ENCODE measurements around the gene GPR162. TPM values are rescaled to one million over a fixed set of nuclear protein-coding genes. Genes with fewer than 3 reads are reported as not detected.

The GPR162 gene
- total RNA-seq, 2 experiments from 2014 or later = not detected

GRCh38 chr12:6855322-6855721, 33.7 kb downstream of the GPR162 start:
- no peak overlapping the region for H3K4me3 ChIP-seq (ENCODE audit: low read depth, low read length, poor library complexity, severe bottlenecking)
- TF ChIP-seq EZH2phosphoT487 (IDR thresholded peaks at IDR 0.05; ENCODE audit: borderline replicate concordance, low read depth, low read length) (no peak), CTCF (conservative IDR thresholded peaks at IDR 0.05; ENCODE audit: low read length) (no peak)
- no peak overlapping the region for H2AFZ ChIP-seq (ENCODE audit: low read length)
- ChIA-PET CTCF (ENCODE audit: unreplicated experiment) (no interaction called here), POLR2A (interaction anchor here (0.6 to 6.0 kb wide), 3 partner anchors 12 to 67 kb away, joined by 4 to 101 read pairs (median 60); partner anchors contain the start of genes GNB3 and TPI1)
- no TSS peak for BruUV-seq (replicated peaks)
- H3K27ac ChIP-seq (ENCODE audit: low read depth, low read length, poor library complexity, severe bottlenecking) = no peak overlapping the region
- H3K4me1 ChIP-seq (ENCODE audit: insufficient read depth, low read length, poor library complexity, severe bottlenecking) = peaks cover 14% of the 10 kb centered on the region
- peaks cover 32% of the 10 kb centered on the region for H3K79me2 ChIP-seq (ENCODE audit: insufficient read depth, low read depth, low read length)
- intact Hi-C loops (cut with micrococcal nuclease; ENCODE audit: unreplicated experiment) = no loop called here
- no peak for DNase-seq (ENCODE audit: low spot score)
- H3K4me2 ChIP-seq (ENCODE audit: low read length) = no peak overlapping the region
- H3K36me3 ChIP-seq (ENCODE audit: insufficient read depth, low read length) = peaks cover 64% of the 10 kb centered on the region
- no peaks in the 10 kb centered on the region for H3K9me3 ChIP-seq (ENCODE audit: low read length)
- H4K20me1 ChIP-seq (ENCODE audit: insufficient read depth, low read length) = peaks cover 6% of the 10 kb centered on the region
- no peaks in the 10 kb centered on the region for H3K9me2 ChIP-seq (ENCODE audit: insufficient read depth, low read length)

GRCh38 chr12:6858799-6859198, 37.2 kb downstream of the GPR162 start:
- Histone ChIP-seq H3K4me3 (ENCODE audit: low read depth, low read length, poor library complexity, severe bottlenecking) (no peak overlapping the region), H4K20me1 (ENCODE audit: insufficient read depth, low read length) (no peaks in the 10 kb centered on the region), H3K36me3 (ENCODE audit: insufficient read depth, low read length) (peaks cover 91% of the 10 kb centered on the region), H3K79me2 (ENCODE audit: insufficient read depth, low read depth, low read length) (peaks cover 14% of the 10 kb centered on the region), H3K4me2 (ENCODE audit: low read length) (no peak overlapping the region), H2AFZ (ENCODE audit: low read length) (no peak overlapping the region), H3K9me3 (ENCODE audit: low read length) (no peaks in the 10 kb centered on the region), H3K4me1 (ENCODE audit: insufficient read depth, low read length, poor library complexity, severe bottlenecking) (peaks cover 4% of the 10 kb centered on the region), H3K27ac (ENCODE audit: low read depth, low read length, poor library complexity, severe bottlenecking) (no peak overlapping the region), H3K9me2 (ENCODE audit: insufficient read depth, low read length) (no peaks in the 10 kb centered on the region)
- TF ChIP-seq EZH2phosphoT487 (IDR thresholded peaks at IDR 0.05; ENCODE audit: borderline replicate concordance, low read depth, low read length) = no peak
- TF ChIP-seq CTCF (conservative IDR thresholded peaks at IDR 0.05; ENCODE audit: low read length) = no peak
- intact Hi-C loops (cut with micrococcal nuclease; ENCODE audit: unreplicated experiment) = no loop called here
- BruUV-seq (replicated peaks) = no TSS peak
- CTCF ChIA-PET (ENCODE audit: unreplicated experiment) = no interaction called here
- POLR2A ChIA-PET = no interaction called here
- no peak for DNase-seq (ENCODE audit: low spot score)

- no peaks in the 10 kb centered on the region for H3K4me1 ChIP-seq (ENCODE audit: insufficient read depth, low read length, poor library complexity, severe bottlenecking)
- no peak overlapping the region for H3K27ac ChIP-seq (ENCODE audit: low read depth, low read length, poor library complexity, severe bottlenecking)
- H4K20me1 ChIP-seq (ENCODE audit: insufficient read depth, low read length) = no peaks in the 10 kb centered on the region
- intact Hi-C loops (cut with micrococcal nuclease; ENCODE audit: unreplicated experiment) = no loop called here
- no peaks in the 10 kb centered on the region for H3K9me2 ChIP-seq (ENCODE audit: insufficient read depth, low read length)
- no peak for DNase-seq (ENCODE audit: low spot score)
- TF ChIP-seq CTCF (conservative IDR thresholded peaks at IDR 0.05; ENCODE audit: low read length) = no peak
- no peak for TF ChIP-seq EZH2phosphoT487 (IDR thresholded peaks at IDR 0.05; ENCODE audit: borderline replicate concordance, low read depth, low read length)
- CTCF ChIA-PET (ENCODE audit: unreplicated experiment) = interaction anchor here (0.5 kb wide), 1 partner anchor 160 kb away, joined by 14 read pairs; no protein-coding TSS in a partner anchor
- no peak overlapping the region for H3K4me3 ChIP-seq (ENCODE audit: low read depth, low read length, poor library complexity, severe bottlenecking)
- peaks cover under 1% of the 10 kb centered on the region; the same call in 1 of the 2 replicates for H3K79me2 ChIP-seq (ENCODE audit: insufficient read depth, low read depth, low read length)
- no peaks in the 10 kb centered on the region for H3K9me3 ChIP-seq (ENCODE audit: low read length)
- no peak overlapping the region for H2AFZ ChIP-seq (ENCODE audit: low read length)
- POLR2A ChIA-PET = no interaction called here
- BruUV-seq (replicated peaks) = no TSS peak
- no peak overlapping the region for H3K4me2 ChIP-seq (ENCODE audit: low read length)
- H3K36me3 ChIP-seq (ENCODE audit: insufficient read depth, low read length) = peaks cover 95% of the 10 kb centered on the region
These were observed 38.5 kb downstream of the GPR162 start for GRCh38 chr12:6860116-6860515.
